GM12878 (cell line): Measurements from ENCODE around the gene LMAN2L.

Experiments used
- CTCF ChIP-seq, 3 experiments: IDR thresholded peaks in 2 of 3; conservative IDR thresholded peaks in 1 of 3; 2 replicates each; pipeline ENCODE4 v1.5.1; 2011; ENCODE audit warnings: low read depth in 3 of 3, low read length in 3 of 3, mild to moderate bottlenecking in 3 of 3, control low read depth in 2 of 3, moderate library complexity in 2 of 3, inconsistent platforms in 1 of 3, mixed read lengths in 1 of 3; ENCODE audit not compliant: control insufficient read depth in 2 of 3, insufficient read depth in 1 of 3; ENCODE audit errors: extremely low read depth in 1 of 3
- POLR2A ChIP-seq: IDR thresholded peaks from 2 replicates; pipeline ENCODE4 v1.6.1; 2011; ENCODE audit warnings: low read depth, mild to moderate bottlenecking, low read length
- TBL1XR1 ChIP-seq: IDR thresholded peaks from 2 replicates; pipeline ENCODE4 v1.6.1; 2012; ENCODE audit warnings: low read depth, low read length, improper control_type of control experiment
- TF ChIP-seq, protein P1 (sequence below): IDR thresholded peaks from 2 replicates; pipeline ENCODE4 v1.6.1; 2011; ENCODE audit warnings: low read depth, mild to moderate bottlenecking, low read length, moderate library complexity, borderline replicate concordance; ENCODE audit errors: extremely low read depth
- TF ChIP-seq, protein P2 (sequence below): IDR thresholded peaks from 2 replicates; pipeline ENCODE4 v1.6.1; 2012; ENCODE audit warnings: mild to moderate bottlenecking, low read depth, low read length

DNA sequence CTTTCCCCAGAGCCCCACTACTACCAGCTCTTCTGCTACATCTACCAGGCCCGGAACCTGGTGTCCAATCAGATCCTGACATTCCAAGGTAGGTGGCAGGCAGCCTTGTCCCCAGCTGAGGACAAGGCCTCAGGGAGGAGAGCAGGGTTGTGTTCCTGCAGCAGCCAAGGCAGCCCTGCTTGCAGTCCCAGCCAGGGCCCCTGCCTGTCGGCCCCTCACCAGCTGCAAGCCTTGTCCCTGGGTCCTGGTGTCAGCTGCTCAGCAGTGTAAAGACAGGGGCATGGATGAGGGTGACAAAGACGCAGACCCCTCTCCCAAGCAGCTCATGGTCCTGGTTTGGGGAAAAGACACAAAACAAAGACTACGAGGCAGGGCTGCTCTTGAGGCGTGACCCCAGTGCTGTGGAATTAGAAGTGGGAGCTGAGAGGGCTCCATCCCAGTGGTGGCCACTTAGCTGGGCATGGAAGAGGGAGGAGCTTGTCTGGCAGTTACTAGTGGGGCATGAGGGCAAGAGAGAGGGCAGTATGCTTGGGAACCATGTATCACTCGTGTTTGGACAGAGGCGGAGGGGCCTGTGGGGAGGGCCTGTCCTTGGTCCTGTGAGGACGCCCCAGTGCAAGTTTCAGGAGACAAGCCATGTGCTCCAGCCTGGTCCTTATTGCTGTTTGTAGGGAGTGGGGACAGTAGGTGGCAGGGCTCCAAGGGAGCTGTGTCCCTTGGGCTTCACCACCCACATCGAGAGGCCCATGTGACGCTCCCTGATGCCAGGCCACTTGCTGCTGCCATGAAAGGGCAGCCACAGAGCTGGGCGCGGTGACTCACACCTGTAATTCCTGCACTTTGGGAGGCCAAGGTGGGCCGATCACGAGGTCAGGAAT lies 47.5 kb downstream of the LMAN2L start:
- TF ChIP-seq, protein P1, sequence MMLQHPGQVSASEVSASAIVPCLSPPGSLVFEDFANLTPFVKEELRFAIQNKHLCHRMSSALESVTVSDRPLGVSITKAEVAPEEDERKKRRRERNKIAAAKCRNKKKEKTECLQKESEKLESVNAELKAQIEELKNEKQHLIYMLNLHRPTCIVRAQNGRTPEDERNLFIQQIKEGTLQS: no peak
- TF ChIP-seq, protein P2, sequence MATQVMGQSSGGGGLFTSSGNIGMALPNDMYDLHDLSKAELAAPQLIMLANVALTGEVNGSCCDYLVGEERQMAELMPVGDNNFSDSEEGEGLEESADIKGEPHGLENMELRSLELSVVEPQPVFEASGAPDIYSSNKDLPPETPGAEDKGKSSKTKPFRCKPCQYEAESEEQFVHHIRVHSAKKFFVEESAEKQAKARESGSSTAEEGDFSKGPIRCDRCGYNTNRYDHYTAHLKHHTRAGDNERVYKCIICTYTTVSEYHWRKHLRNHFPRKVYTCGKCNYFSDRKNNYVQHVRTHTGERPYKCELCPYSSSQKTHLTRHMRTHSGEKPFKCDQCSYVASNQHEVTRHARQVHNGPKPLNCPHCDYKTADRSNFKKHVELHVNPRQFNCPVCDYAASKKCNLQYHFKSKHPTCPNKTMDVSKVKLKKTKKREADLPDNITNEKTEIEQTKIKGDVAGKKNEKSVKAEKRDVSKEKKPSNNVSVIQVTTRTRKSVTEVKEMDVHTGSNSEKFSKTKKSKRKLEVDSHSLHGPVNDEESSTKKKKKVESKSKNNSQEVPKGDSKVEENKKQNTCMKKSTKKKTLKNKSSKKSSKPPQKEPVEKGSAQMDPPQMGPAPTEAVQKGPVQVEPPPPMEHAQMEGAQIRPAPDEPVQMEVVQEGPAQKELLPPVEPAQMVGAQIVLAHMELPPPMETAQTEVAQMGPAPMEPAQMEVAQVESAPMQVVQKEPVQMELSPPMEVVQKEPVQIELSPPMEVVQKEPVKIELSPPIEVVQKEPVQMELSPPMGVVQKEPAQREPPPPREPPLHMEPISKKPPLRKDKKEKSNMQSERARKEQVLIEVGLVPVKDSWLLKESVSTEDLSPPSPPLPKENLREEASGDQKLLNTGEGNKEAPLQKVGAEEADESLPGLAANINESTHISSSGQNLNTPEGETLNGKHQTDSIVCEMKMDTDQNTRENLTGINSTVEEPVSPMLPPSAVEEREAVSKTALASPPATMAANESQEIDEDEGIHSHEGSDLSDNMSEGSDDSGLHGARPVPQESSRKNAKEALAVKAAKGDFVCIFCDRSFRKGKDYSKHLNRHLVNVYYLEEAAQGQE: no peak
- no peak for TF ChIP-seq CTCF (IDR thresholded peaks at IDR 0.05 in 2 of 3, conservative IDR thresholded peaks at IDR 0.05 in 1 of 3; ENCODE audit: control insufficient read depth in 2 of 3, extremely low read depth in 1 of 3, insufficient read depth in 1 of 3, low read depth in 3 of 3, low read length in 3 of 3)
- no peak for TF ChIP-seq POLR2A
- TF ChIP-seq TBL1XR1: no peak
